ENCODE results near the gene MUC2. TPM values are rescaled to one million over a fixed set of nuclear protein-coding genes. Genes with fewer than 3 reads are reported as not detected.

MUC2 gene
- total RNA-seq (0.03 TPM in 1 of 2 replicates, not detected in the other), polyA plus RNA-seq (not detected in 2 replicates)

- DNase-seq (ENCODE audit: low read depth in 1 of 2, low spot score in 1 of 2): no peak
- no peak within 1 kb of the TSS for H3K27ac ChIP-seq
- H3K27me3 ChIP-seq: no peaks in the 10 kb centered on the region
- no peak within 1 kb of the TSS for H3K4me3 ChIP-seq
- H3K9me3 ChIP-seq (ENCODE audit: low read depth): no peaks in the 10 kb centered on the region
- H3K4me1 ChIP-seq (ENCODE audit: low read depth): peaks cover 5% of the 10 kb centered on the region
- no peaks in the 10 kb centered on the region for H3K36me3 ChIP-seq
- no peak for TF ChIP-seq CTCF (IDR thresholded peaks at IDR 0.05; ENCODE audit: low read depth, low read length)
Observed at GRCh38 chr11:1074244-1075221, at the start of gene MUC2. Gene MUC2, plus strand, starts transcription at chr11:1074874.

- H3K9me3 ChIP-seq (ENCODE audit: low read depth): no peaks in the 10 kb centered on the region
- DNase-seq (ENCODE audit: low read depth in 1 of 2, low spot score in 1 of 2): no peak
- H3K27me3 ChIP-seq: no peaks in the 10 kb centered on the region
- no peaks in the 10 kb centered on the region for H3K4me1 ChIP-seq (ENCODE audit: low read depth)
- no peak for TF ChIP-seq CTCF (IDR thresholded peaks at IDR 0.05; ENCODE audit: low read depth, low read length)
- no peaks in the 10 kb centered on the region for H3K36me3 ChIP-seq
- no peak overlapping the region for H3K27ac ChIP-seq
- H3K4me3 ChIP-seq: no peak overlapping the region
Observed at GRCh38 chr11:1025410-1026162, 49.1 kb upstream of the MUC2 start.

- Histone ChIP-seq H3K4me3 (no peak overlapping the region), H3K9me3 (ENCODE audit: low read depth) (no peaks in the 10 kb centered on the region)
- TF ChIP-seq CTCF (IDR thresholded peaks at IDR 0.05; ENCODE audit: low read depth, low read length): no peak
Observed at GRCh38 chr11:1026163-1026450, 48.6 kb upstream of the MUC2 start.

GRCh38 chr11:1026641-1027482 is 47.8 kb upstream of the MUC2 start:
- H3K36me3 ChIP-seq: no peaks in the 10 kb centered on the region

More at GRCh38 chr11:1026163-1026450, 48.6 kb upstream of the MUC2 start:
- no peak for DNase-seq (ENCODE audit: low read depth in 1 of 2, low spot score in 1 of 2)
- Histone ChIP-seq H3K36me3 (no peaks in the 10 kb centered on the region), H3K4me1 (ENCODE audit: low read depth) (no peaks in the 10 kb centered on the region), H3K27ac (no peak overlapping the region), H3K27me3 (no peaks in the 10 kb centered on the region)

More at GRCh38 chr11:1026641-1027482, 47.8 kb upstream of the MUC2 start:
- no peaks in the 10 kb centered on the region for H3K9me3 ChIP-seq (ENCODE audit: low read depth)
- no peak overlapping the region for H3K27ac ChIP-seq
- TF ChIP-seq CTCF (IDR thresholded peaks at IDR 0.05; ENCODE audit: low read depth, low read length): no peak
- no peaks in the 10 kb centered on the region for H3K4me1 ChIP-seq (ENCODE audit: low read depth)
- no peaks in the 10 kb centered on the region for H3K27me3 ChIP-seq
- DNase-seq (ENCODE audit: low read depth in 1 of 2, low spot score in 1 of 2): no peak
- no peak overlapping the region for H3K4me3 ChIP-seq
